Thymus (tissue), 11 donors: ENCODE measurements around the gene DBNDD1. TPM values are rescaled to one million over a fixed set of nuclear protein-coding genes. Genes with fewer than 3 reads are reported as not detected.

Source experiments
- DNase-seq, 9 donors: peaks; one replicate each; pipeline ENCODE4 v3.0.0-alpha.2; 2013; ENCODE audit warnings: low spot score in 9 of 9, low read depth in 6 of 9, missing footprints in 1 of 9
- H3K27ac ChIP-seq, 2 donors: one replicate each; pipeline ENCODE4 v1.5.1; 2013; ENCODE audit warnings: control low read depth in 1 of 2, low read depth in 1 of 2, low read length in 1 of 2, mild to moderate bottlenecking in 1 of 2, moderate library complexity in 1 of 2
- H3K27me3 ChIP-seq, 2 donors: one replicate each; pipeline ENCODE4 v1.5.1; 2013; ENCODE audit warnings: low read length in 1 of 2; ENCODE audit not compliant: control insufficient read depth in 2 of 2, insufficient read depth in 1 of 2
- H3K36me3 ChIP-seq, 2 donors: one replicate each; pipeline ENCODE4 v1.5.1; 2013; ENCODE audit warnings: low read length in 1 of 2, mild to moderate bottlenecking in 1 of 2, moderate library complexity in 1 of 2; ENCODE audit not compliant: control insufficient read depth in 2 of 2, insufficient read depth in 2 of 2
- H3K4me1 ChIP-seq, 2 donors: one replicate each; pipeline ENCODE4 v1.5.1; 2013; ENCODE audit warnings: low read length in 2 of 2; ENCODE audit not compliant: control insufficient read depth in 2 of 2, insufficient read depth in 2 of 2
- H3K4me3 ChIP-seq, 2 donors: one replicate each; pipeline ENCODE4 v1.5.1; 2013; ENCODE audit warnings: low read length in 2 of 2, control low read depth in 1 of 2, mild to moderate bottlenecking in 1 of 2
- H3K9me3 ChIP-seq, 2 donors: one replicate each; pipeline ENCODE4 v1.5.1; 2013; ENCODE audit warnings: low read length in 1 of 2, mild to moderate bottlenecking in 1 of 2; ENCODE audit not compliant: control insufficient read depth in 2 of 2, insufficient read depth in 1 of 2
- WGBS: extraction: QIAGEN DNeasy Blood & Tissue Kit; methylation state at CpG from one replicate; pipeline ENCODE4 v1.1.7; 2013; 5-methylcytosine and 5-hydroxymethylcytosine counted together
- polyA plus RNA-seq: library from polyadenylated mRNA; stranded (reverse); fragments of 200-250 nt; gene quantifications from one replicate; pipeline ENCODE4 v1.2.3, GENCODE V29; 2013
- total RNA-seq: library from RNA; stranded (reverse); fragments of 120-200 nt; gene quantifications from one replicate; pipeline ENCODE4 v1.2.4, GENCODE V29; 2013
- donor health status: healthy.

DBNDD1 gene
- total and polyA plus RNA-seq, 2 donors = 0.52 to 1.9 TPM

GRCh38 chr16:89956505-89957215 lies 62.6 kb downstream of the DBNDD1 start:
- whole genome bisulfite sequencing = 93% methylated on average over 15 of the region's 15 CpGs
- H3K36me3 ChIP-seq = no peaks in the 10 kb centered on the region
- no peak overlapping the region for H3K4me3 ChIP-seq
- H3K27ac ChIP-seq = no peak overlapping the region
- H3K9me3 ChIP-seq = no peaks in the 10 kb centered on the region
- DNase-seq = no peak
- peaks cover 0 to 6% of the 10 kb centered on the region in 2 donors for H3K27me3 ChIP-seq
- H3K4me1 ChIP-seq = peaks cover 0 to 2% of the 10 kb centered on the region in 2 donors

DNA sequence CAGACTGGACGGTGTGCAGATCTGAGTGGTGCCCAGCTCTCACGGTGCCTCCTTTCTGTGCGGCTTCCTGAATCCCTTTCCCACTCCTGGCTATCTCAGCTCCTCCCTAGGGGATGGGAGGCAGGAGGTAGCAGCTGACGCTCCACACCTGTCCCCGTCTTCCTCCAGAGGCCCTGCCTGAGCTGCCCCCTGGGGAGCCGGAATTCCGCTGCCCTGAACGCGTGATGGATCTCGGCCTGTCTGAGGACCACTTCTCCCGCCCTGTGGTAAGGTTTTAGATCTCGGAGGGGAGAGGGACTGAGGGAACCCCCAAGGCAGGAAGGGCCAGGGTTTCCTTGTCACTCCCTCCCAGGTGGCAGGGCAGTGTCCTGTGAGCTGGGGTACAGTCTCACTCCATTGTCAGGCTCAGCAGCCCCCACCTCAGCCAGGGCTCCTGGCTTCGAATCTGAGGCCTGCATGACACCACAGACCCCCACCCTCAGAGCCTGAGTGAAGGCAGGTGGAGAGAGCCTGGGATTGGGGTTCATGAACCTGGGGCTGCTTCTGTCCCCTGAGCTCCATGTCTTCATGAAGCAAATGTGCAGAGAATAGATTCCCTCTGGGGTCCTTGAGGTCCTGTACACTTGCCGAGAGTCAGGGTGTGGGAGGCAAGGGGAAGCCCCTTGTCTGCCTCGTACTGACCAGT lies 64.1 kb downstream of the DBNDD1 start:
- peaks cover 0 to 2% of the 10 kb centered on the region in 2 donors for H3K4me1 ChIP-seq
- no peak for DNase-seq
- H3K9me3 ChIP-seq = no peaks in the 10 kb centered on the region
- 96% methylated on average over 15 of the region's 15 CpGs for WGBS
- H3K4me3 ChIP-seq = no peak overlapping the region
- H3K36me3 ChIP-seq = no peaks in the 10 kb centered on the region
- H3K27ac ChIP-seq = no peak overlapping the region
- H3K27me3 ChIP-seq = peaks cover 0 to 15% of the 10 kb centered on the region in 2 donors

Other genes with a start within 250 kb of the DBNDD1 start
- gene FANCA, start 202.8 kb downstream of the DBNDD1 start, total RNA-seq = 14.1 TPM
- gene FANCA, start 202.8 kb downstream of the DBNDD1 start, polyA plus RNA-seq = 11.1 TPM
- gene SPIRE2, start 191.0 kb downstream of the DBNDD1 start, total RNA-seq = 1.6 TPM
- 3.7 TPM for gene SPIRE2, start 191.0 kb downstream of the DBNDD1 start, polyA plus RNA-seq
- gene TCF25, start 145.9 kb downstream of the DBNDD1 start, total RNA-seq = 104 TPM
- 200 TPM for gene TCF25, start 145.9 kb downstream of the DBNDD1 start, polyA plus RNA-seq
- 0.99 TPM for gene MC1R, start 100.6 kb downstream of the DBNDD1 start, total RNA-seq
- 20.4 TPM for gene MC1R, start 100.6 kb downstream of the DBNDD1 start, polyA plus RNA-seq
- gene TUBB3, start 96.1 kb downstream of the DBNDD1 start, total RNA-seq = 3.4 TPM
- gene TUBB3, start 96.1 kb downstream of the DBNDD1 start, polyA plus RNA-seq = 10.6 TPM
- 20.8 TPM for gene DEF8, start 70.7 kb downstream of the DBNDD1 start, total RNA-seq
- gene DEF8, start 70.7 kb downstream of the DBNDD1 start, polyA plus RNA-seq = 37.8 TPM
- gene PRDM7, start 57.9 kb upstream of the DBNDD1 start, total RNA-seq = not detected
- 0.09 TPM for gene PRDM7, start 57.9 kb upstream of the DBNDD1 start, polyA plus RNA-seq